Measurements from ENCODE around the gene PSTPIP1.

PSTPIP1 gene

GRCh38 chr15:77010312-77010686 lies 15.4 kb downstream of the PSTPIP1 start:
- H3K4me2 ChIP-seq (ENCODE audit: low read length) = no peak overlapping the region

DNA sequence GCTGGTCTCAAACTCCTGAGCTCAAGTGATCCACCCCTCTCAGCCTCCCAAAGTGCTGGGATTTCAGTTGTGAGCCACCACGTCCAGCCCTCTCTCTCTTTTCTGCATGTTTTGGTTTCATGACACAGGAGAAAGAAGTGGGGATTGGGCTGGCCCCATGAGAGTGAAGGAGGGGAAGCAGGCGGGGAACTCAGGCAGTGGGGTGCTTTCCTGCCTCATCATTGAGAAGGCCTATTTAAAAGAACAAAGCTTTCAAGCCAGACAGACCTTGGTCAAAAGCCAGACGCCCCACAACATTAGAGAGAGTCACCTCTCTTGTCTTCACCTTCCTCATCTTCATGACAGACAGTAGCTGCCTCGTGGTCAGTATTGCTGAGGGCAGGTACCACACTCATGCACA lies 15.9 kb downstream of the PSTPIP1 start:
- Histone ChIP-seq H3K36me3 (ENCODE audit: control insufficient read depth, insufficient read depth, low read length) (no peaks in the 10 kb centered on the region), H2BK15ac (replicated peaks; ENCODE audit: low read depth) (no peak overlapping the region), H3K79me1 (ENCODE audit: low read length) (no peaks in the 10 kb centered on the region), H3K4me3 (ENCODE audit: low read length) (no peak overlapping the region), H2AK5ac (ENCODE audit: low read length) (no peak overlapping the region), H3K4me2 (ENCODE audit: low read length) (no peak overlapping the region), H2BK5ac (ENCODE audit: low read length) (no peak overlapping the region), H3K18ac (ENCODE audit: low read length) (no peak overlapping the region), H2BK120ac (ENCODE audit: low read depth, low read length) (no peak overlapping the region), H3K56ac (ENCODE audit: low read length) (no peak overlapping the region), H3K9ac (ENCODE audit: low read length) (no peak overlapping the region), H4K8ac (ENCODE audit: low read depth, low read length) (no peak overlapping the region), H3K27me3 (ENCODE audit: insufficient read depth, low read length, poor library complexity) (no peaks in the 10 kb centered on the region), H4K5ac (ENCODE audit: low read length) (no peak overlapping the region), H3K4ac (ENCODE audit: low read depth, low read length) (no peak overlapping the region), H3K4me1 (ENCODE audit: control insufficient read depth, low read depth, low read length) (no peaks in the 10 kb centered on the region), H3K79me2 (ENCODE audit: control insufficient read depth, insufficient read depth, low read length) (no peaks in the 10 kb centered on the region), H3K23ac (ENCODE audit: low read length) (no peak overlapping the region), H3K27ac (ENCODE audit: low read depth, low read length) (no peak overlapping the region)
- no peak for DNase-seq
- no CpG with 5 or more reads among the region's 4 CpGs for WGBS (ENCODE audit: extremely low coverage, insufficient coverage, low lambda C conversion rate)

More at GRCh38 chr15:77010312-77010686, 15.4 kb downstream of the PSTPIP1 start:
- WGBS (ENCODE audit: extremely low coverage, insufficient coverage, low lambda C conversion rate) = no CpG with 5 or more reads among the region's 4 CpGs
- no peak overlapping the region for H3K23ac ChIP-seq (ENCODE audit: low read length)
- DNase-seq = no peak
- no peak overlapping the region for H3K9ac ChIP-seq (ENCODE audit: low read length)
- no peak overlapping the region for H3K18ac ChIP-seq (ENCODE audit: low read length)
- H3K4me3 ChIP-seq (ENCODE audit: low read length) = no peak overlapping the region
- H3K79me2 ChIP-seq (ENCODE audit: control insufficient read depth, insufficient read depth, low read length) = no peaks in the 10 kb centered on the region
- H3K56ac ChIP-seq (ENCODE audit: low read length) = no peak overlapping the region
- no peaks in the 10 kb centered on the region for H3K36me3 ChIP-seq (ENCODE audit: control insufficient read depth, insufficient read depth, low read length)
- H3K27ac ChIP-seq (ENCODE audit: low read depth, low read length) = no peak overlapping the region
- no peaks in the 10 kb centered on the region for H3K79me1 ChIP-seq (ENCODE audit: low read length)
- H2AK5ac ChIP-seq (ENCODE audit: low read length) = no peak overlapping the region
- H2BK15ac ChIP-seq (replicated peaks; ENCODE audit: low read depth) = no peak overlapping the region
- no peak overlapping the region for H2BK120ac ChIP-seq (ENCODE audit: low read depth, low read length)
- H4K8ac ChIP-seq (ENCODE audit: low read depth, low read length) = no peak overlapping the region
- H2BK5ac ChIP-seq (ENCODE audit: low read length) = no peak overlapping the region
- H3K4ac ChIP-seq (ENCODE audit: low read depth, low read length) = no peak overlapping the region
- H3K4me1 ChIP-seq (ENCODE audit: control insufficient read depth, low read depth, low read length) = no peaks in the 10 kb centered on the region
- H4K5ac ChIP-seq (ENCODE audit: low read length) = no peak overlapping the region
- no peaks in the 10 kb centered on the region for H3K27me3 ChIP-seq (ENCODE audit: insufficient read depth, low read length, poor library complexity)

DNA sequence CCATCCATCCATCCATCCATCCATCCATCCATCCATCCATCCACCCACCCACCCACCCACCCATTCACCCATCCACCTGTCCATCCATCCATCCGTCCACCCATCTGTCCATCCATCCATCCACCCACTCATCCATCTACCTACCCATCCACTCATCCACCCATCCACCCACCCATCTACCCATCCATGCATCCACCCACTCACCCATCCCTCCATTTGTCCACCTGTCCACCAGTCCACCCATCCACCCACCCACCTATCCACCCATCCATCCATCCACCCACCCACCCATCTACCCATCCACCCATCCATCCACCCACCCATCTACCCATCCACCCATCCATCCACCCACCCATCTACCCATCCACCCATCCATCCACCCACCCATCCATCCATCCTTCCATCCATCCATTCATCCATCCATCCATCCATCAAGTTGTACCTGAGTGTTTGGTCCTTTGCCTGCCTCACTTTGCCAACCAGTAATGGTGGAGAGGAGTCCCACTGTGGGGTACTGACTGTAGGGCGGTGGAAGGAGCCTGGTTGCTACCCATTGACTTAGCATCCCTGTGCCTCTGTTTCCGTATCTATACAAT lies 17.3 kb downstream of the PSTPIP1 start:
- Histone ChIP-seq H3K79me1 (ENCODE audit: low read length) (no peaks in the 10 kb centered on the region), H3K23ac (ENCODE audit: low read length) (no peak overlapping the region), H3K56ac (ENCODE audit: low read length) (no peak overlapping the region), H3K18ac (ENCODE audit: low read length) (no peak overlapping the region), H2BK5ac (ENCODE audit: low read length) (no peak overlapping the region), H2AK5ac (ENCODE audit: low read length) (no peak overlapping the region), H3K4me3 (ENCODE audit: low read length) (no peak overlapping the region), H4K8ac (ENCODE audit: low read depth, low read length) (no peak overlapping the region), H3K4me2 (ENCODE audit: low read length) (no peak overlapping the region), H3K9ac (ENCODE audit: low read length) (no peak overlapping the region), H3K36me3 (ENCODE audit: control insufficient read depth, insufficient read depth, low read length) (no peaks in the 10 kb centered on the region), H2BK120ac (ENCODE audit: low read depth, low read length) (no peak overlapping the region), H3K4ac (ENCODE audit: low read depth, low read length) (no peak overlapping the region), H2BK15ac (replicated peaks; ENCODE audit: low read depth) (no peak overlapping the region), H3K27me3 (ENCODE audit: insufficient read depth, low read length, poor library complexity) (no peaks in the 10 kb centered on the region), H3K79me2 (ENCODE audit: control insufficient read depth, insufficient read depth, low read length) (no peaks in the 10 kb centered on the region), H3K4me1 (ENCODE audit: control insufficient read depth, low read depth, low read length) (no peaks in the 10 kb centered on the region), H4K5ac (ENCODE audit: low read length) (no peak overlapping the region), H3K27ac (ENCODE audit: low read depth, low read length) (no peak overlapping the region)
- WGBS (ENCODE audit: extremely low coverage, insufficient coverage, low lambda C conversion rate) = 100% methylated on average over 1 of the region's 3 CpGs
- no peak for DNase-seq

- H2BK15ac ChIP-seq (replicated peaks; ENCODE audit: low read depth) = no peak overlapping the region
- no peaks in the 10 kb centered on the region for H3K4me1 ChIP-seq (ENCODE audit: control insufficient read depth, low read depth, low read length)
- H3K9ac ChIP-seq (ENCODE audit: low read length) = no peak overlapping the region
- no peaks in the 10 kb centered on the region for H3K79me2 ChIP-seq (ENCODE audit: control insufficient read depth, insufficient read depth, low read length)
- H2BK120ac ChIP-seq (ENCODE audit: low read depth, low read length) = no peak overlapping the region
- no peak overlapping the region for H3K4ac ChIP-seq (ENCODE audit: low read depth, low read length)
- no peak for DNase-seq
- H3K56ac ChIP-seq (ENCODE audit: low read length) = no peak overlapping the region
- H3K4me3 ChIP-seq (ENCODE audit: low read length) = no peak overlapping the region
- H3K79me1 ChIP-seq (ENCODE audit: low read length) = no peaks in the 10 kb centered on the region
- H3K18ac ChIP-seq (ENCODE audit: low read length) = no peak overlapping the region
- H4K5ac ChIP-seq (ENCODE audit: low read length) = no peak overlapping the region
- no peak overlapping the region for H4K8ac ChIP-seq (ENCODE audit: low read depth, low read length)
- H3K27me3 ChIP-seq (ENCODE audit: insufficient read depth, low read length, poor library complexity) = no peaks in the 10 kb centered on the region
- H2BK5ac ChIP-seq (ENCODE audit: low read length) = no peak overlapping the region
- no CpG with 5 or more reads among the region's 4 CpGs for whole genome bisulfite sequencing (ENCODE audit: extremely low coverage, insufficient coverage, low lambda C conversion rate)
- no peaks in the 10 kb centered on the region for H3K36me3 ChIP-seq (ENCODE audit: control insufficient read depth, insufficient read depth, low read length)
- H3K23ac ChIP-seq (ENCODE audit: low read length) = no peak overlapping the region
- no peak overlapping the region for H2AK5ac ChIP-seq (ENCODE audit: low read length)
- H3K4me2 ChIP-seq (ENCODE audit: low read length) = no peak overlapping the region
- no peak overlapping the region for H3K27ac ChIP-seq (ENCODE audit: low read depth, low read length)
Measured at GRCh38 chr15:77012868-77013267, 17.9 kb downstream of the PSTPIP1 start.

DNA sequence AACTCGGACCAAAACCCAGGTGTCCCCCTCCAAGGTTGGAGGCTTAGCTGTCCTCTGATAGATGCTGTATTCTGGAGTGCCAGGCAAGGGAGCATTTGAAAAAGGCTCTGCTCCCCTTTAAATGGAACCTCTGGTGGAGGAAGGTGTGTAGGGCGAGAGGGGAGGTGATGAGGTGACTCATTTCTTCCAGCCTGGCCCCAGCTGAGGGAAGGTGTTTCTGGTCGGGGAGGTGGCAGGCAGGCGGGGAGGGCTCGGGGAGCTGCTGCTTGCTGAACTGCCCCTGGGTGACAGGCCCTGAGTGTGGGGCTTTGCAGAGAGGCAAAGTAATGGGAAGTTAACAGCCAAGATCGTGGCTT lies 18.8 kb downstream of the PSTPIP1 start:
- H2BK120ac ChIP-seq (ENCODE audit: low read depth, low read length) = no peak overlapping the region
- H3K4ac ChIP-seq (ENCODE audit: low read depth, low read length) = no peak overlapping the region
- no peaks in the 10 kb centered on the region for H3K27me3 ChIP-seq (ENCODE audit: insufficient read depth, low read length, poor library complexity)
- no peak overlapping the region for H3K56ac ChIP-seq (ENCODE audit: low read length)
- H2AK5ac ChIP-seq (ENCODE audit: low read length) = no peak overlapping the region
- H4K8ac ChIP-seq (ENCODE audit: low read depth, low read length) = no peak overlapping the region
- no peak overlapping the region for H3K9ac ChIP-seq (ENCODE audit: low read length)
- no peaks in the 10 kb centered on the region for H3K79me2 ChIP-seq (ENCODE audit: control insufficient read depth, insufficient read depth, low read length)
- H2BK5ac ChIP-seq (ENCODE audit: low read length) = no peak overlapping the region
- H3K4me2 ChIP-seq (ENCODE audit: low read length) = no peak overlapping the region
- H2BK15ac ChIP-seq (replicated peaks; ENCODE audit: low read depth) = no peak overlapping the region
- no peaks in the 10 kb centered on the region for H3K4me1 ChIP-seq (ENCODE audit: control insufficient read depth, low read depth, low read length)
- peak; percentile 66 for DNase-seq
- no CpG with 5 or more reads among the region's 6 CpGs for WGBS (ENCODE audit: extremely low coverage, insufficient coverage, low lambda C conversion rate)
- no peak overlapping the region for H3K27ac ChIP-seq (ENCODE audit: low read depth, low read length)
- no peak overlapping the region for H3K23ac ChIP-seq (ENCODE audit: low read length)
- H4K5ac ChIP-seq (ENCODE audit: low read length) = no peak overlapping the region
- H3K79me1 ChIP-seq (ENCODE audit: low read length) = no peaks in the 10 kb centered on the region
- no peak overlapping the region for H3K18ac ChIP-seq (ENCODE audit: low read length)
- H3K36me3 ChIP-seq (ENCODE audit: control insufficient read depth, insufficient read depth, low read length) = no peaks in the 10 kb centered on the region
- H3K4me3 ChIP-seq (ENCODE audit: low read length) = no peak overlapping the region

Data from mesendoderm (in vitro differentiated cells).